Left lung (tissue), 10 donors: ENCODE results near the gene ROR2. TPM values are rescaled to one million over a fixed set of nuclear protein-coding genes. Genes with fewer than 3 reads are reported as not detected.

Experiments used
- ATAC-seq: fragments of 200-7000 bp; cut with Tn5 transposase; one replicate; pipeline ENCODE4 v1.9.1; 2020; ENCODE audit warnings: moderate library complexity
- DNase-seq, 4 donors: peaks; one replicate each; pipeline ENCODE4 v3.0.0-alpha.2; 2013 to 2020
- H3K27ac ChIP-seq, 2 donors: fragments of 200-600 bp; sonication (generic) in 1 of 2; one replicate each; pipeline versions ENCODE4 v1.5.0 to v1.8.0; 2020 to 2021
- H3K27me3 ChIP-seq, 2 donors: fragments of 200-600 bp; sonication (generic) in 1 of 2; one replicate each; pipeline versions ENCODE4 v1.5.0 to v1.8.0; 2020 to 2021
- H3K36me3 ChIP-seq, 2 donors: fragments of 200-600 bp; sonication (generic) in 1 of 2; one replicate each; pipeline versions ENCODE4 v1.5.0 to v1.8.0; 2020 to 2021
- H3K4me1 ChIP-seq, 2 donors: fragments of 200-600 bp; one replicate each; pipeline ENCODE4 v1.8.0; 2021
- H3K4me3 ChIP-seq, 2 donors: fragments of 200-600 bp; sonication (generic) in 1 of 2; one replicate each; pipeline versions ENCODE4 v1.5.0 to v1.8.0; 2020 to 2021; ENCODE audit warnings: mild to moderate bottlenecking in 1 of 2
- H3K9me3 ChIP-seq, 2 donors: fragments of 200-600 bp; sonication (generic) in 1 of 2; one replicate each; pipeline versions ENCODE4 v1.5.0 to v1.8.0; 2020 to 2021
- CTCF ChIP-seq, 2 donors: fragments of 200-600 bp; sonication (generic) in 1 of 2; IDR thresholded peaks; one replicate each; pipeline versions ENCODE4 v1.5.0 to v1.8.0; 2021; ENCODE audit warnings: antibody characterized with exemption in 2 of 2
- intact Hi-C, 2 donors: fragments of 100-400 bp; cut with DNase I; formaldehyde crosslinking; loops; one replicate each; pipeline versions ENCODE4 v1.11.2 to v1.14.2; 2022
- polyA plus RNA-seq, 6 donors: library from polyadenylated mRNA; unstranded; fragments of 120-200 nt; gene quantifications; one replicate each; pipeline ENCODE4 v1.2.1, GENCODE V29; 2013; ENCODE audit not compliant: insufficient read length in 6 of 6
- total RNA-seq, 2 donors: library from RNA; stranded (reverse); fragmentation: NEBNext Ultra II Directional; extraction: Animal tissue kit (Norgen Biotek cat#: 25700); gene quantifications; one replicate each; pipeline ENCODE4 v1.2.1, GENCODE V29; 2021
- donor health status: DM: no; HTN: yes; CAD: no.
- donor health status: DM: no; HTN: no; CAD: no.

The ROR2 gene
- total and polyA plus RNA-seq, 8 donors, result 11.5 to 36.5 (median 29.7) TPM

DNA sequence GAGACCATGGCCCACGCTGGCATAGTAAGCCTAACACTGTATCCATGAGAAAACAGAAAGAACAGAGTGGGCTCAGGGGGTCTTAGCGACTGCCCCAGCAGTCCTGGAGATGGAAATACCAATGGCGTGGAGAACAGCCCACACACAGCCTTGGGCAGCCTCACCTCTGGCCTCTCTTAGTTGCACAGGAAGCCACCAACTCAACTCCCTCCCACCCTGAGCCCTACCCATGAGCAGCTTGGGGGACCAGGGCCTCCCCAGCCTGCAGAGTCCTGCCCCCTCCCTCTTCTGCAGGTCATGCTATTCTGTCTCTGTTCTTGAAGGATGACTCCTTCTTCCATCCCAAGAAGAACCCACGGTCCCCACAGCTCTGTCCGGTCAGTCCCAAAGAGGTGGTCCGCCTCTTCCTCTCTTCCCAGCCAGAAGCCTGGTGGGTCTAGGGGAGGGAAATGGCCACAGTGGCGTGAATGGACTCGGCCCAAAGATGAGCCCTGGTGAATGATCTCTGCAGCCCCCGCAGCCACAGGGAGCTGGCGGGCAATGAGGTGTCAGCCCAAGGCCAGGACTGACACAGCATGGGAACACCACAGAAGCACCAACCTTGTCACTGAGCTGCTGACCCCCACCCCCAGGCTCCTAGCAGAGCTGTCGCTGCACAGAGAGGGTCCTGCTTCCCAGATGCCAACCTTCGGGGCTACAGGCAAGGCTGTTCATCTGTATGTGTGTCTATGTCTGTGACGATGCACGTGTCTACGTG lies 131.2 kb downstream of the ROR2 start:
- no peak for TF ChIP-seq CTCF (IDR thresholded peaks at IDR 0.05)
- H3K4me1 ChIP-seq, result peaks cover 0 to 4% of the 10 kb centered on the region in 2 donors
- H3K27me3 ChIP-seq, result peaks cover 0 to 5% of the 10 kb centered on the region in 2 donors
- H3K9me3 ChIP-seq, result no peaks in the 10 kb centered on the region
- no peaks in the 10 kb centered on the region for H3K36me3 ChIP-seq
- H3K4me3 ChIP-seq, result no peak overlapping the region
- DNase-seq, result no peak
- no peak overlapping the region for H3K27ac ChIP-seq
- intact Hi-C loops, result no loop called here
- ATAC-seq, result no peak

DNA sequence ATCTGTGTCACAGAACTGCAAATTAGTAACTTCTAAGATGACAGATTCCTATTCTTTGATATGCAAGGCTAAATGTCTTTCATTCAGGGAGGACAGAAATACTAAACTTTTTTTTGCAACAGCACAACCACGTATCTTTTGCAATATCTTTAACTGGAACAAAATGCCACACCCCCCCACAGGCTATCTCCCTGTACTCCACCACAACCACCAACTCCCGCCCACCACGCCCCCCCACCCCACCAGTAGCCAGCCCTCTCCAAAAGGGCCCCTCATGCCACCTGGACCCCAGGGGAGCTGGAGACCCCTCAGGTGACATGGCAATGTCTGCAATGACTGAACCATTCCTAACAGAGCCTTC lies 131.8 kb downstream of the ROR2 start:
- no peak for DNase-seq
- intact Hi-C loops, result no loop called here
- Histone ChIP-seq H3K27me3 (peaks cover 0 to 5% of the 10 kb centered on the region in 2 donors), H3K27ac (peak overlapping the region in 1 of 2 donors; percentile 44), H3K4me1 (peaks cover 0 to 4% of the 10 kb centered on the region in 2 donors), H3K36me3 (no peaks in the 10 kb centered on the region), H3K9me3 (no peaks in the 10 kb centered on the region), H3K4me3 (no peak overlapping the region)
- TF ChIP-seq CTCF (IDR thresholded peaks at IDR 0.05), result no peak
- ATAC-seq, result no peak

GRCh38 chr9:91817493-91818224 lies 132.4 kb downstream of the ROR2 start:
- DNase-seq, result peak in 2 of 4 donors; percentile 88 to 92
- TF ChIP-seq CTCF (IDR thresholded peaks at IDR 0.05), result no peak
- Histone ChIP-seq H3K36me3 (no peaks in the 10 kb centered on the region), H3K27ac (peak overlapping the region in 1 of 2 donors; percentile 44), H3K4me3 (no peak overlapping the region), H3K9me3 (no peaks in the 10 kb centered on the region), H3K4me1 (peaks cover 0 to 4% of the 10 kb centered on the region in 2 donors), H3K27me3 (peaks cover 0 to 5% of the 10 kb centered on the region in 2 donors)
- intact Hi-C loops, result no loop called here
- peak; percentile 39 for ATAC-seq

GRCh38 chr9:91817106-91817492 lies 132.9 kb downstream of the ROR2 start:
- peak overlapping the region in 1 of 2 donors; percentile 44 for H3K27ac ChIP-seq
- DNase-seq (no peak), ATAC-seq (no peak)
- intact Hi-C loops, result no loop called here
- no peaks in the 10 kb centered on the region for H3K36me3 ChIP-seq
- no peaks in the 10 kb centered on the region for H3K9me3 ChIP-seq
- H3K4me3 ChIP-seq, result no peak overlapping the region
- H3K4me1 ChIP-seq, result peaks cover 0 to 4% of the 10 kb centered on the region in 2 donors
- no peak for TF ChIP-seq CTCF (IDR thresholded peaks at IDR 0.05)
- peaks cover 0 to 5% of the 10 kb centered on the region in 2 donors for H3K27me3 ChIP-seq

DNA sequence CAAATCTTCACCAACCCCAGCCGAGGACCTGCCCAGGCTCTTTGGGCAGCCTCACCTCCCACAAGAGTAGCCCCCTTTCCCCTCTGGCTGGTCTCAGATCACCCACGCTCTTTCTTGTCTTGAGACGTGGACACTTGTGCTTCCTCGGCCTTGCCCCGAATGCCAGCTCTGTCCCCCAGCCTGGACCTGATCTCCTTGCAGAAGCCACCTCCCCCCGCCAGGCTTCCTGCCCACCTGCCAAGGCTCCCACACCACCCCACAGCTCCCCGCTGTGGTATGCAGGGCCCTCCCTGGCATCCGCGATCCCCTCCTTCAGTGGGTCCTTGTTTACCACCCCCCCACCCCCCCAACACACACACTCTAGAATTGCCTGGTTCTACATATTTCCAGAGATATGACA lies 133.7 kb downstream of the ROR2 start:
- intact Hi-C loops, result no loop called here
- no peak overlapping the region for H3K27ac ChIP-seq
- DNase-seq, result no peak

More for the DNA sequence above, 133.7 kb downstream of the ROR2 start:
- H3K4me3 ChIP-seq, result no peak overlapping the region
- no peaks in the 10 kb centered on the region for H3K36me3 ChIP-seq
- no peaks in the 10 kb centered on the region for H3K9me3 ChIP-seq
- no peak for ATAC-seq
- H3K27me3 ChIP-seq, result peaks cover 0 to 5% of the 10 kb centered on the region in 2 donors
- TF ChIP-seq CTCF (IDR thresholded peaks at IDR 0.05), result no peak
- peaks cover 0 to 4% of the 10 kb centered on the region in 2 donors for H3K4me1 ChIP-seq
